ENCODE measurements around the gene CLDN9. TPM values are rescaled to one million over a fixed set of nuclear protein-coding genes. Genes with fewer than 3 reads are reported as not detected.

Gene CLDN9
- total and polyA plus RNA-seq, 11 donors = 0.13 to 2.0 (median 0.75) TPM

- Histone ChIP-seq H3K4me1 (peaks cover 0 to 23% (median 12%) of the 10 kb centered on the region in 12 donors), H3K27ac (no peak overlapping the region), H3K27me3 (peaks cover 0 to 12% (median 4%) of the 10 kb centered on the region in 9 donors), H3K4me3 (no peak overlapping the region), H3K9me3 (no peaks in the 10 kb centered on the region), H3K36me3 (peaks cover 0 to 14% (median 0%) of the 10 kb centered on the region in 9 donors)
- TF ChIP-seq CTCF (IDR thresholded peaks at IDR 0.05) = no peak
- no peak for TF ChIP-seq POLR2A (IDR thresholded peaks at IDR 0.05)
- WGBS, 4 donors = 85 to 91% (median 90%) methylated on average over 4 to 6 of the region's 6 CpGs
- no peak for DNase-seq
- intact Hi-C loops (cut with DNase I) = no loop called here
- ATAC-seq = no peak
Measured at GRCh38 chr16:2977440-2977839, 35.3 kb upstream of the CLDN9 start.

- TF ChIP-seq POLR2A (IDR thresholded peaks at IDR 0.05) (no peak), CTCF (IDR thresholded peaks at IDR 0.05) (no peak)
- DNase-seq (no peak), ATAC-seq (no peak)
- intact Hi-C loops (cut with DNase I) = loop anchor here in 1 of 10 donors (2.0 to 5.0 kb wide), 2 partner anchors 53 to 67 kb away; partner anchors contain the start of gene FLYWCH1
- Histone ChIP-seq H3K9me3 (no peaks in the 10 kb centered on the region), H3K4me3 (peak overlapping the region; percentile 58 to 93 (median 78)), H3K27ac (peak overlapping the region in 1 of 12 donors; percentile 94), H3K36me3 (peaks cover 0 to 4% (median 0%) of the 10 kb centered on the region in 9 donors), H3K4me1 (peaks cover 0 to 30% (median 23%) of the 10 kb centered on the region in 12 donors), H3K27me3 (peaks cover 0 to 12% (median 4%) of the 10 kb centered on the region in 9 donors)
- WGBS, 4 donors = 5 to 7% (median 6%) methylated on average over 36 to 43 of the region's 43 CpGs
Measured at GRCh38 chr16:2979669-2980226, 33.0 kb upstream of the CLDN9 start.

GRCh38 chr16:2980227-2981176, 32.2 kb upstream of the CLDN9 start, which contains the start of gene PKMYT1:
Gene PKMYT1 (minus strand): TSS chr16:2980446. CDS start chr16:2979657, 789 bp downstream.
- H3K4me1 ChIP-seq = peaks cover 0 to 37% (median 28%) of the 10 kb centered on the region in 12 donors
- TF ChIP-seq CTCF (IDR thresholded peaks at IDR 0.05) (peak in 1 of 12 donors; percentile 7), POLR2A (IDR thresholded peaks at IDR 0.05) (peak; percentile 65 to 98)
- peaks cover 0 to 2% (median 0%) of the 10 kb centered on the region in 9 donors for H3K36me3 ChIP-seq
- ATAC-seq = peak; percentile 59 to 96 (median 94)
- DNase-seq = peak; percentile 90 to 96 (median 93)
- peaks cover 0 to 12% (median 4%) of the 10 kb centered on the region in 9 donors for H3K27me3 ChIP-seq
- 4 to 15% (median 6%) methylated on average over 32 to 91 of the region's 91 CpGs for WGBS, 4 donors
- peak within 1 kb of the TSS; percentile 58 to 93 (median 78) for H3K4me3 ChIP-seq
- H3K9me3 ChIP-seq = no peaks in the 10 kb centered on the region
- intact Hi-C loops (cut with DNase I) = loop anchor here in 1 of 10 donors (2.0 to 5.0 kb wide), 2 partner anchors 54 to 68 kb away; partner anchors contain the start of gene FLYWCH1
- H3K27ac ChIP-seq = peak within 1 kb of the TSS; percentile 63 to 95 (median 85)

Data from heart left ventricle (tissue), 16 donors.